Measurements from ENCODE around the gene GRM2.

GRM2 gene

GRCh38 chr3:51706788-51707731, at the start of gene GRM2:
Gene GRM2, plus strand, starts transcription at chr3:51707068. Its CDS starts 1,916 bp downstream, at chr3:51708984.
- no peak within 1 kb of the TSS for H3K27ac ChIP-seq (ENCODE audit: low read length)
- peak within 1 kb of the TSS; percentile 65 for H3K4me3 ChIP-seq (ENCODE audit: low read length)
- H3K9me3 ChIP-seq (ENCODE audit: control insufficient read depth, low read depth, low read length): no peaks in the 10 kb centered on the region
- no peaks in the 10 kb centered on the region for H3K36me3 ChIP-seq (ENCODE audit: control insufficient read depth, low read depth, low read length)
- peak within 1 kb of the TSS; percentile 28 for H3K9ac ChIP-seq (ENCODE audit: low read length)
- H3K4me1 ChIP-seq (ENCODE audit: control insufficient read depth, low read depth, low read length): peaks cover 16% of the 10 kb centered on the region
- peaks cover 24% of the 10 kb centered on the region for H3K27me3 ChIP-seq (ENCODE audit: control insufficient read depth, insufficient read depth, low read length)

GRCh38 chr3:51657234-51657633, 49.6 kb upstream of the GRM2 start:
- Histone ChIP-seq H3K9ac (ENCODE audit: low read length) (no peak overlapping the region), H3K9me3 (ENCODE audit: control insufficient read depth, low read depth, low read length) (no peaks in the 10 kb centered on the region), H3K27me3 (ENCODE audit: control insufficient read depth, insufficient read depth, low read length) (no peaks in the 10 kb centered on the region), H3K4me3 (ENCODE audit: low read length) (no peak overlapping the region), H3K27ac (ENCODE audit: low read length) (no peak overlapping the region), H3K36me3 (ENCODE audit: control insufficient read depth, low read depth, low read length) (peaks cover 45% of the 10 kb centered on the region), H3K4me1 (ENCODE audit: control insufficient read depth, low read depth, low read length) (no peaks in the 10 kb centered on the region)

- H3K27me3 ChIP-seq (ENCODE audit: control insufficient read depth, insufficient read depth, low read length): no peaks in the 10 kb centered on the region
- no peaks in the 10 kb centered on the region for H3K9me3 ChIP-seq (ENCODE audit: control insufficient read depth, low read depth, low read length)
- H3K27ac ChIP-seq (ENCODE audit: low read length): no peak overlapping the region
- no peaks in the 10 kb centered on the region for H3K4me1 ChIP-seq (ENCODE audit: control insufficient read depth, low read depth, low read length)
- peaks cover 59% of the 10 kb centered on the region for H3K36me3 ChIP-seq (ENCODE audit: control insufficient read depth, low read depth, low read length)
- H3K4me3 ChIP-seq (ENCODE audit: low read length): no peak overlapping the region
- no peak overlapping the region for H3K9ac ChIP-seq (ENCODE audit: low read length)
Measured at GRCh38 chr3:51659942-51660341, 46.9 kb upstream of the GRM2 start.

GRCh38 chr3:51662456-51662855, 44.4 kb upstream of the GRM2 start:
- Histone ChIP-seq H3K27me3 (ENCODE audit: control insufficient read depth, insufficient read depth, low read length) (no peaks in the 10 kb centered on the region), H3K9ac (ENCODE audit: low read length) (no peak overlapping the region), H3K4me1 (ENCODE audit: control insufficient read depth, low read depth, low read length) (no peaks in the 10 kb centered on the region), H3K27ac (ENCODE audit: low read length) (no peak overlapping the region), H3K4me3 (ENCODE audit: low read length) (no peak overlapping the region), H3K9me3 (ENCODE audit: control insufficient read depth, low read depth, low read length) (no peaks in the 10 kb centered on the region), H3K36me3 (ENCODE audit: control insufficient read depth, low read depth, low read length) (peaks cover 46% of the 10 kb centered on the region)

GRCh38 chr3:51668756-51669155, 38.1 kb upstream of the GRM2 start:
- no peak overlapping the region for H3K4me3 ChIP-seq (ENCODE audit: low read length)
- H3K36me3 ChIP-seq (ENCODE audit: control insufficient read depth, low read depth, low read length): peaks cover under 1% of the 10 kb centered on the region
- H3K9ac ChIP-seq (ENCODE audit: low read length): no peak overlapping the region
- H3K4me1 ChIP-seq (ENCODE audit: control insufficient read depth, low read depth, low read length): peaks cover 15% of the 10 kb centered on the region
- H3K9me3 ChIP-seq (ENCODE audit: control insufficient read depth, low read depth, low read length): no peaks in the 10 kb centered on the region
- H3K27ac ChIP-seq (ENCODE audit: low read length): no peak overlapping the region
- H3K27me3 ChIP-seq (ENCODE audit: control insufficient read depth, insufficient read depth, low read length): peaks cover 16% of the 10 kb centered on the region

- Histone ChIP-seq H3K9me3 (ENCODE audit: control insufficient read depth, low read depth, low read length) (no peaks in the 10 kb centered on the region), H3K4me1 (ENCODE audit: control insufficient read depth, low read depth, low read length) (peaks cover 15% of the 10 kb centered on the region), H3K9ac (ENCODE audit: low read length) (no peak overlapping the region), H3K27me3 (ENCODE audit: control insufficient read depth, insufficient read depth, low read length) (peaks cover 16% of the 10 kb centered on the region), H3K36me3 (ENCODE audit: control insufficient read depth, low read depth, low read length) (no peaks in the 10 kb centered on the region), H3K27ac (ENCODE audit: low read length) (no peak overlapping the region), H3K4me3 (ENCODE audit: low read length) (no peak overlapping the region)
Measured at GRCh38 chr3:51669241-51670052, 37.4 kb upstream of the GRM2 start.

GRCh38 chr3:51670053-51670822, 36.6 kb upstream of the GRM2 start:
- Histone ChIP-seq H3K27ac (ENCODE audit: low read length) (no peak overlapping the region), H3K4me1 (ENCODE audit: control insufficient read depth, low read depth, low read length) (peaks cover 15% of the 10 kb centered on the region), H3K9ac (ENCODE audit: low read length) (peak overlapping the region; percentile 64), H3K4me3 (ENCODE audit: low read length) (peak overlapping the region; percentile 68), H3K27me3 (ENCODE audit: control insufficient read depth, insufficient read depth, low read length) (peaks cover 16% of the 10 kb centered on the region), H3K36me3 (ENCODE audit: control insufficient read depth, low read depth, low read length) (no peaks in the 10 kb centered on the region), H3K9me3 (ENCODE audit: control insufficient read depth, low read depth, low read length) (no peaks in the 10 kb centered on the region)

- H3K9ac ChIP-seq (ENCODE audit: low read length): peak within 1 kb of the TSS; percentile 64
- peaks cover 15% of the 10 kb centered on the region for H3K4me1 ChIP-seq (ENCODE audit: control insufficient read depth, low read depth, low read length)
- H3K27ac ChIP-seq (ENCODE audit: low read length): no peak within 1 kb of the TSS
- H3K36me3 ChIP-seq (ENCODE audit: control insufficient read depth, low read depth, low read length): no peaks in the 10 kb centered on the region
- no peaks in the 10 kb centered on the region for H3K9me3 ChIP-seq (ENCODE audit: control insufficient read depth, low read depth, low read length)
- H3K27me3 ChIP-seq (ENCODE audit: control insufficient read depth, insufficient read depth, low read length): peaks cover 16% of the 10 kb centered on the region
- peak within 1 kb of the TSS; percentile 68 for H3K4me3 ChIP-seq (ENCODE audit: low read length)
Measured at GRCh38 chr3:51670823-51671733, 35.8 kb upstream of the GRM2 start, which contains the start of gene TEX264. Gene TEX264, plus strand, starts transcription at chr3:51671252. Its CDS starts 3,053 bp downstream, at chr3:51674305.

GRCh38 chr3:51671734-51672475, 35.0 kb upstream of the GRM2 start:
- Histone ChIP-seq H3K9ac (ENCODE audit: low read length) (peak overlapping the region; percentile 64), H3K4me1 (ENCODE audit: control insufficient read depth, low read depth, low read length) (peaks cover 15% of the 10 kb centered on the region), H3K27ac (ENCODE audit: low read length) (no peak overlapping the region), H3K9me3 (ENCODE audit: control insufficient read depth, low read depth, low read length) (no peaks in the 10 kb centered on the region), H3K27me3 (ENCODE audit: control insufficient read depth, insufficient read depth, low read length) (peaks cover 16% of the 10 kb centered on the region), H3K4me3 (ENCODE audit: low read length) (peak overlapping the region; percentile 68), H3K36me3 (ENCODE audit: control insufficient read depth, low read depth, low read length) (no peaks in the 10 kb centered on the region)
